K562 (cell line): Measurements from ENCODE around the gene TOM1L2. TPM values are rescaled to one million over a fixed set of nuclear protein-coding genes. Genes with fewer than 3 reads are reported as not detected.

Experiments used
- CCNT2 ChIP-seq: IDR thresholded peaks from 2 replicates; pipeline ENCODE4 v1.6.1; 2011; ENCODE audit warnings: borderline replicate concordance, low read depth, mild to moderate bottlenecking, moderate library complexity, mixed read lengths, low read length; ENCODE audit not compliant: insufficient read length; ENCODE audit errors: extremely low read depth
- GABPB2 ChIP-seq: fragments of 250-450 bp; sonication (Bioruptor Pico); conservative IDR thresholded peaks from 2 replicates; pipeline ENCODE4 v1.5.1; 2021; ENCODE audit warnings: mild to moderate bottlenecking
- MAFK ChIP-seq: IDR thresholded peaks from 2 replicates; pipeline ENCODE4 v1.6.1; 2011; ENCODE audit warnings: low read length, improper control_type of control experiment
- MAZ ChIP-seq, 2 experiments: fragments of 450-650 bp in 1 of 2; sonication (generic) in 1 of 2; formaldehyde crosslinking; IDR thresholded peaks in 1 of 2; conservative IDR thresholded peaks in 1 of 2; 2 replicates each; pipeline versions ENCODE4 v1.4.0 to v1.5.0; 2020; ENCODE audit warnings: mild to moderate bottlenecking in 1 of 2, missing genetic modification reagents in 1 of 2
- MYC ChIP-seq, 2 experiments: fragments of 250-450 bp in 1 of 2; sonication (Bioruptor Pico) in 1 of 2; IDR thresholded peaks; 2 replicates each; pipeline versions ENCODE4 v1.5.1 to v1.6.1; 2012 to 2021; ENCODE audit warnings: low read depth in 2 of 2, borderline replicate concordance in 1 of 2, improper control_type of control experiment in 1 of 2, low read length in 1 of 2, mild to moderate bottlenecking in 1 of 2, moderate library complexity in 1 of 2
- RAD21 ChIP-seq, 2 experiments: fragments of 250-450 bp in 1 of 2; fragments of 450-650 bp in 1 of 2; sonication (Bioruptor Pico) in 1 of 2; formaldehyde crosslinking in 1 of 2; IDR thresholded peaks in 1 of 2; conservative IDR thresholded peaks in 1 of 2; 2 replicates each; pipeline versions ENCODE4 v1.4.0 to v1.8.0; 2020 to 2022; ENCODE audit warnings: mild to moderate bottlenecking in 2 of 2, moderate library complexity in 1 of 2
- RBFOX2 ChIP-seq: fragments of 200-400 bp; formaldehyde crosslinking; IDR thresholded peaks from 2 replicates; pipeline ENCODE4 v1.6.1; 2017; ENCODE audit warnings: low read depth, mild to moderate bottlenecking, low read length, moderate library complexity
- STAG1 ChIP-seq: sonication (generic); formaldehyde crosslinking; IDR thresholded peaks from 2 replicates; pipeline ENCODE4 v1.5.0; 2020; ENCODE audit warnings: missing genetic modification reagents, borderline replicate concordance
- THRAP3 ChIP-seq: fragments of 450-650 bp; IDR thresholded peaks from 2 replicates; pipeline ENCODE4 v1.6.1; 2016; ENCODE audit warnings: mild to moderate bottlenecking, inconsistent platforms, borderline replicate concordance
- polyA plus RNA-seq, 8 experiments: library from polyadenylated mRNA; depleted of rRNA in 4 of 8; stranded (reverse) in 5 of 8; unstranded in 3 of 8; fragments of >200 nt; fragmentation: Nextera tagmentation in 2 of 8; fragmentation: Illumina TruSeq in 1 of 8; extraction: Ambion mirVana in 2 of 8; extraction: Trizol in 1 of 8; gene quantifications; 2 replicates each; pipeline versions ENCODE4 v1.2.1 to v1.2.3, GENCODE V29; 2011 to 2014; ENCODE audit warnings: inconsistent platforms in 1 of 8, missing spikeins in 1 of 8
- total RNA-seq, 7 experiments: library from RNA; depleted of rRNA in 6 of 7; stranded (reverse); fragments of >200 nt in 6 of 7; fragmentation: Illumina TruSeq in 2 of 7; extraction: Trizol in 2 of 7; gene quantifications; 2 replicates each; pipeline versions ENCODE4 v1.2.1 to v1.2.3, GENCODE V29; 2011 to 2021; ENCODE audit warnings: low replicate concordance in 1 of 7
- TF ChIP-seq, protein P1 (sequence below), 2 experiments: IDR thresholded peaks; 2 replicates each; pipeline ENCODE4 v1.6.1; 2011; ENCODE audit warnings: borderline replicate concordance in 1 of 2, control low read depth in 1 of 2, low read depth in 1 of 2, low read length in 1 of 2, mild to moderate bottlenecking in 1 of 2, mixed read lengths in 1 of 2, moderate library complexity in 1 of 2; ENCODE audit not compliant: insufficient read depth in 1 of 2, insufficient read length in 1 of 2, poor library complexity in 1 of 2, severe bottlenecking in 1 of 2; ENCODE audit errors: extremely low read depth in 1 of 2
- TF ChIP-seq, protein P2 (sequence below), 2 experiments: fragments of 450-650 bp in 1 of 2; sonication (generic) in 1 of 2; formaldehyde crosslinking in 1 of 2; IDR thresholded peaks in 1 of 2; conservative IDR thresholded peaks in 1 of 2; 2 replicates each; pipeline versions ENCODE4 v1.6.1 to v1.8.1; 2016 to 2023; ENCODE audit warnings: mild to moderate bottlenecking in 2 of 2, moderate library complexity in 2 of 2, inconsistent platforms in 1 of 2, missing genetic modification reagents in 1 of 2
- TF ChIP-seq, protein P3 (sequence below), 2 experiments: fragments of 450-650 bp; conservative IDR thresholded peaks; 2 replicates each; pipeline ENCODE4 v1.6.1; 2017; ENCODE audit warnings: mild to moderate bottlenecking in 2 of 2, moderate library complexity in 2 of 2
- TF ChIP-seq, protein P4 (sequence below): fragments of 450-650 bp; formaldehyde crosslinking; IDR thresholded peaks from 2 replicates; pipeline ENCODE4 v1.4.0; 2020; ENCODE audit warnings: mild to moderate bottlenecking, moderate library complexity
- TF ChIP-seq, protein P5 (sequence below): sonication (generic); formaldehyde crosslinking; IDR thresholded peaks from 2 replicates; pipeline ENCODE4 v1.8.0; 2022; ENCODE audit warnings: missing genetic modification reagents, mild to moderate bottlenecking, moderate library complexity, borderline replicate concordance

The TOM1L2 gene
- total and polyA plus RNA-seq, 9 of the 15 experiments (the other 6 are each of a cell fraction or from before 2014, with no cell fraction given): 0.07 to 6.0 (median 2.5) TPM

DNA sequence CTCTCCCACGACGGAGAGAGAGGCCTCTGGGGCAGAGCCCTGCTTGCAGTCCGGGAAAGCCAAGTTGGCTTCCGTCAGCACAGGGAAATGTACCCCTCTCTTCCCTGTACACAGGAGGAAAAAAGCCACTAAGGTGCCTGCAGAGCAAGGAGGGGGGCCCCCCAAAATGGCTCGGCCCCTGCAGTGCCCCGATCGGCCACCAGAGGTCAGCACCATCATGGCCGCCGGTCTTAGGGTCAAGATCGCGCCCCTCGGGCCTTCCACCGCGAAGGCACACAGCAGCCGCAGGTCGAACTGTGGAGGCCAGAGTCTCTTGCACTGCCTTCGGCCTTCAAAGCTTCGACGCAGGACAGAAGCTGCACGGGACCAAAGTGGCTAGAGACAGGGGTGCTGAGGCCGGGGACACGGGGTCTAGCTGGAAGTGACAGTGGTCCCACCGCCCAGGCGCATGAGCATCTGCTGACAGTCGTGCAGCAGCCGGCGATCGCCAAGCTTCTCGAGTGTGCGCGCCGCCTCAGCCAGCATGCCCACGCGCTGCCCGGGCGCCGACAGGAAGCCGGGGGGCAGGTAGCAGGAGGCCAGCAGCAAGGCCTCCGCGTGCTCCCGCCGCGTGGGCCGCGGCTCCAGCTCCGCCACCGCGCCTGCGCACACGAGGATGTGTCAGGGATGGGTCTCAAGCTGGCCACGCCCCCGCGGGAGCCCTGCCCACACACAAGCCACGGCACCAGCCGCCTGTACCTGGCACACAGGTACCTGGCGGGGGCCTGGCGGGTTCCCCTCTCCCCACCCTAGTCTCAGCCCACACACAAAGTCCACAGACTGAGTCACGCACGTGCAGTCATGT, 159.8 kb downstream of the TOM1L2 start (continued):
- TF ChIP-seq, protein P1, sequence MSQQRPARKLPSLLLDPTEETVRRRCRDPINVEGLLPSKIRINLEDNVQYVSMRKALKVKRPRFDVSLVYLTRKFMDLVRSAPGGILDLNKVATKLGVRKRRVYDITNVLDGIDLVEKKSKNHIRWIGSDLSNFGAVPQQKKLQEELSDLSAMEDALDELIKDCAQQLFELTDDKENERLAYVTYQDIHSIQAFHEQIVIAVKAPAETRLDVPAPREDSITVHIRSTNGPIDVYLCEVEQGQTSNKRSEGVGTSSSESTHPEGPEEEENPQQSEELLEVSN (IDR thresholded peaks at IDR 0.05; ENCODE audit: borderline replicate concordance in 1 of 2, extremely low read depth in 1 of 2, insufficient read depth in 1 of 2, insufficient read length in 1 of 2, low read depth in 1 of 2, low read length in 1 of 2, poor library complexity in 1 of 2, severe bottlenecking in 1 of 2): peak; percentile 56 to 78
- TF ChIP-seq RAD21 (CRISPR knock-in tag; conservative IDR thresholded peaks at IDR 0.05 in 1 of 2, IDR thresholded peaks at IDR 0.05 in 1 of 2) (peak; percentile 68 to 82), MAFK (no peak), THRAP3 (0 out of 2 replicates have a peak, but pooled peaks have one; percentile 30), MAZ (CRISPR knock-in tag; conservative IDR thresholded peaks at IDR 0.05 in 1 of 2, IDR thresholded peaks at IDR 0.05 in 1 of 2) (peak; percentile 39 to 46; a peak in 3 of 4 replicates), CCNT2 (peak; percentile 60), MYC (IDR thresholded peaks at IDR 0.05; ENCODE audit: low read depth, low read length) (peak; percentile 51; the same call in 1 of the 2 replicates), MYC (CRISPR knock-in tag; IDR thresholded peaks at IDR 0.05; ENCODE audit: borderline replicate concordance, low read depth) (no peak), GABPB2 (no peak), RBFOX2 (peak; percentile 62), STAG1 (peak; percentile 41; the same call in 1 of the 2 replicates)
- TF ChIP-seq, protein P2, sequence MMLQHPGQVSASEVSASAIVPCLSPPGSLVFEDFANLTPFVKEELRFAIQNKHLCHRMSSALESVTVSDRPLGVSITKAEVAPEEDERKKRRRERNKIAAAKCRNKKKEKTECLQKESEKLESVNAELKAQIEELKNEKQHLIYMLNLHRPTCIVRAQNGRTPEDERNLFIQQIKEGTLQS (IDR thresholded peaks at IDR 0.05): peak; percentile 27; the same call in 1 of the 2 replicates
- TF ChIP-seq, protein P2 (CRISPR knock-in tag; conservative IDR thresholded peaks at IDR 0.05): no peak
- TF ChIP-seq, protein P3, sequence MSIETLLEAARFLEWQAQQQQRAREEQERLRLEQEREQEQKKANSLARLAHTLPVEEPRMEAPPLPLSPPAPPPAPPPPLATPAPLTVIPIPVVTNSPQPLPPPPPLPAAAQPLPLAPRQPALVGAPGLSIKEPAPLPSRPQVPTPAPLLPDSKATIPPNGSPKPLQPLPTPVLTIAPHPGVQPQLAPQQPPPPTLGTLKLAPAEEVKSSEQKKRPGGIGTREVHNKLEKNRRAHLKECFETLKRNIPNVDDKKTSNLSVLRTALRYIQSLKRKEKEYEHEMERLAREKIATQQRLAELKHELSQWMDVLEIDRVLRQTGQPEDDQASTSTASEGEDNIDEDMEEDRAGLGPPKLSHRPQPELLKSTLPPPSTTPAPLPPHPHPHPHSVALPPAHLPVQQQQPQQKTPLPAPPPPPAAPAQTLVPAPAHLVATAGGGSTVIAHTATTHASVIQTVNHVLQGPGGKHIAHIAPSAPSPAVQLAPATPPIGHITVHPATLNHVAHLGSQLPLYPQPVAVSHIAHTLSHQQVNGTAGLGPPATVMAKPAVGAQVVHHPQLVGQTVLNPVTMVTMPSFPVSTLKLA (conservative IDR thresholded peaks at IDR 0.05): peak; percentile 32 to 63; a peak in 2 of 4 replicates
- TF ChIP-seq, protein P4, sequence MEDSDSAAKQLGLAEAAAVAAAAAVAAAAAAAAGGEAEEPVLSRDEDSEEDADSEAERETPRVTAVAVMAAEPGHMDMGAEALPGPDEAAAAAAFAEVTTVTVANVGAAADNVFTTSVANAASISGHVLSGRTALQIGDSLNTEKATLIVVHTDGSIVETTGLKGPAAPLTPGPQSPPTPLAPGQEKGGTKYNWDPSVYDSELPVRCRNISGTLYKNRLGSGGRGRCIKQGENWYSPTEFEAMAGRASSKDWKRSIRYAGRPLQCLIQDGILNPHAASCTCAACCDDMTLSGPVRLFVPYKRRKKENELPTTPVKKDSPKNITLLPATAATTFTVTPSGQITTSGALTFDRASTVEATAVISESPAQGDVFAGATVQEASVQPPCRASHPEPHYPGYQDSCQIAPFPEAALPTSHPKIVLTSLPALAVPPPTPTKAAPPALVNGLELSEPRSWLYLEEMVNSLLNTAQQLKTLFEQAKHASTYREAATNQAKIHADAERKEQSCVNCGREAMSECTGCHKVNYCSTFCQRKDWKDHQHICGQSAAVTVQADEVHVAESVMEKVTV (CRISPR knock-in tag): peak; percentile 61; the same call in 1 of the 2 replicates
- TF ChIP-seq, protein P5, sequence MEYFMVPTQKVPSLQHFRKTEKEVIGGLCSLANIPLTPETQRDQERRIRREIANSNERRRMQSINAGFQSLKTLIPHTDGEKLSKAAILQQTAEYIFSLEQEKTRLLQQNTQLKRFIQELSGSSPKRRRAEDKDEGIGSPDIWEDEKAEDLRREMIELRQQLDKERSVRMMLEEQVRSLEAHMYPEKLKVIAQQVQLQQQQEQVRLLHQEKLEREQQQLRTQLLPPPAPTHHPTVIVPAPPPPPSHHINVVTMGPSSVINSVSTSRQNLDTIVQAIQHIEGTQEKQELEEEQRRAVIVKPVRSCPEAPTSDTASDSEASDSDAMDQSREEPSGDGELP (CRISPR knock-in tag): peak; percentile 67; the same call in 1 of the 2 replicates
